Endothelial cell of umbilical vein (primary cell): ENCODE data around the gene MINDY4B. TPM values are rescaled to one million over a fixed set of nuclear protein-coding genes. Genes with fewer than 3 reads are reported as not detected.

Experiments
- BruUV-seq: library from RNA; stranded (reverse); fragments of 400-500 nt; replicated peaks from 2 replicates; lab custom pipeline; 2021; lab: Mats Ljungman, UMichigan
- CTCF ChIA-PET: fragments of 300-600, 350-600 bp; sonication (Branson Sonifier 250); formaldehyde crosslinking; loops from one replicate; lab custom pipeline; 2021; ENCODE audit warnings: antibody characterized with exemption, inconsistent platforms; lab: Charles Lee
- POLR2A ChIA-PET: fragments of 300-600, 350-600 bp; sonication (Branson Sonifier 250); formaldehyde crosslinking; loops from one replicate; lab custom pipeline; 2021; ENCODE audit warnings: antibody characterized with exemption, inconsistent platforms; lab: Charles Lee
- DNase-seq: peaks from one replicate; pipeline ENCODE4 v3.0.0-alpha.2; 2011; ENCODE audit warnings: low read depth, low spot score
- FAIRE-seq: peaks from 2 replicates; lab custom pipeline; 2011; peaks lifted over from hg19 to GRCh38; lab: Jason Lieb, UNC
- H2AFZ ChIP-seq: 2 replicates; pipeline ENCODE4 v1.6.0; 2012; ENCODE audit warnings: low read depth, low read length, control low read depth, inconsistent platforms
- H3K27ac ChIP-seq: 2 replicates; pipeline ENCODE4 v1.5.1; 2011; ENCODE audit warnings: low read depth, mild to moderate bottlenecking, control low read depth, low read length, moderate library complexity; ENCODE audit not compliant: insufficient read depth
- H3K27me3 ChIP-seq, 2 experiments: 2 replicates each; pipeline versions ENCODE4 v1.6.0 to v1.6.1; 2011; ENCODE audit warnings: low read length in 2 of 2, mixed read lengths in 1 of 2; ENCODE audit not compliant: control insufficient read depth in 2 of 2, insufficient read depth in 2 of 2
- H3K36me3 ChIP-seq, 2 experiments: 2 replicates in 1 of 2; 3 replicates in 1 of 2; pipeline ENCODE4 v1.5.1; 2011; ENCODE audit warnings: low read length in 2 of 2, mild to moderate bottlenecking in 1 of 2, moderate library complexity in 1 of 2; ENCODE audit not compliant: control insufficient read depth in 2 of 2, insufficient read depth in 2 of 2; ENCODE audit errors: extremely low read depth in 1 of 2
- H3K4me1 ChIP-seq: 3 replicates; pipeline ENCODE4 v1.5.1; 2011; ENCODE audit warnings: mild to moderate bottlenecking, low read length; ENCODE audit not compliant: control insufficient read depth, insufficient read depth; ENCODE audit errors: extremely low read depth
- H3K4me2 ChIP-seq: 2 replicates; pipeline ENCODE4 v1.6.1; 2011; ENCODE audit warnings: low read length, control low read depth, mixed read lengths; ENCODE audit not compliant: insufficient read depth
- H3K4me3 ChIP-seq, 3 experiments: fragments of 200-600 bp in 1 of 3; sonication (generic), shearing (Covaris generic) in 1 of 3; replicated peaks in 1 of 3; 2 replicates each; pipeline ENCODE4 v1.5.1; 2011 to 2016; ENCODE audit warnings: control low read depth in 3 of 3, low read length in 3 of 3, mild to moderate bottlenecking in 2 of 3, inconsistent platforms in 1 of 3, low read depth in 1 of 3, moderate library complexity in 1 of 3; ENCODE audit not compliant: insufficient read depth in 1 of 3
- H3K79me2 ChIP-seq: 2 replicates; pipeline ENCODE4 v1.6.0; 2012; ENCODE audit warnings: low read length, inconsistent platforms; ENCODE audit not compliant: control insufficient read depth, insufficient read depth
- H3K9ac ChIP-seq: replicated peaks from 2 replicates; pipeline ENCODE3; 2011; ENCODE audit warnings: low read length, control low read depth; ENCODE audit not compliant: insufficient read depth; ENCODE audit errors: extremely low read depth
- H3K9me1 ChIP-seq: replicated peaks from 3 replicates; pipeline ENCODE4 v1.6.0; 2011; ENCODE audit warnings: mild to moderate bottlenecking, low read length; ENCODE audit not compliant: control insufficient read depth, insufficient read depth; ENCODE audit errors: extremely low read depth
- H3K9me3 ChIP-seq: replicated peaks from 2 replicates; pipeline ENCODE4 v1.5.1; 2012; ENCODE audit warnings: low read length, inconsistent platforms; ENCODE audit not compliant: control insufficient read depth, insufficient read depth
- H4K20me1 ChIP-seq: replicated peaks from 2 replicates; pipeline ENCODE3; 2011; ENCODE audit warnings: mild to moderate bottlenecking, low read length; ENCODE audit not compliant: control insufficient read depth, insufficient read depth; ENCODE audit errors: extremely low read depth
- CTCF ChIP-seq, 2 donors: IDR thresholded peaks; 1 replicate in 1 of 2; 2 replicates in 1 of 2; pipeline ENCODE4 v1.5.1; 2011; ENCODE audit warnings: low read length in 2 of 2, mild to moderate bottlenecking in 2 of 2, moderate library complexity in 2 of 2, control low read depth in 1 of 2, inconsistent platforms in 1 of 2, low read depth in 1 of 2; ENCODE audit not compliant: insufficient read depth in 1 of 2; ENCODE audit errors: extremely low read depth in 1 of 2
- EZH2 ChIP-seq: IDR thresholded peaks from 2 replicates; pipeline ENCODE4 v1.6.1; 2012; ENCODE audit warnings: borderline replicate concordance, low read depth, mild to moderate bottlenecking, moderate library complexity, low read length, inconsistent platforms; ENCODE audit not compliant: severe bottlenecking
- FOS ChIP-seq: IDR thresholded peaks from 2 replicates; pipeline ENCODE4 v1.6.1; 2011; ENCODE audit warnings: mild to moderate bottlenecking, low read length, moderate library complexity, borderline replicate concordance; ENCODE audit not compliant: insufficient read depth
- GATA2 ChIP-seq: IDR thresholded peaks from 2 replicates; pipeline ENCODE4 v1.7.0; 2011; ENCODE audit warnings: low read depth, mild to moderate bottlenecking, moderate library complexity, mixed read lengths, low read length; ENCODE audit not compliant: insufficient read length, insufficient read depth
- JUN ChIP-seq: IDR thresholded peaks from 2 replicates; pipeline ENCODE4 v1.6.1; 2011; ENCODE audit warnings: borderline replicate concordance, low read depth; ENCODE audit not compliant: insufficient read length, insufficient read depth
- MYC ChIP-seq: IDR thresholded peaks from one replicate; pipeline ENCODE4 v1.6.1; 2011; ENCODE audit warnings: mild to moderate bottlenecking, low read depth, low read length
- POLR2A ChIP-seq: IDR thresholded peaks from 2 replicates; pipeline ENCODE4 v1.6.1; 2012; ENCODE audit warnings: low read depth, mild to moderate bottlenecking, control low read depth, low read length
- POLR2AphosphoS5 ChIP-seq: IDR thresholded peaks from 2 replicates; pipeline ENCODE4 v1.6.1; 2012; ENCODE audit warnings: low read depth, mild to moderate bottlenecking, control low read depth, low read length, moderate library complexity; ENCODE audit not compliant: insufficient read depth
- dilution Hi-C: fragments of 300-500 bp; cut with MboI; formaldehyde crosslinking; loops from one replicate; pipeline ENCODE4 v1.15.0; 2019; ENCODE audit warnings: low sequenced_read_pairs; ENCODE audit not compliant: extremely low pct_ligation_motif_present
- intact Hi-C: fragments of 100-400 bp; cut with micrococcal nuclease; formaldehyde crosslinking; loops from one replicate; pipeline ENCODE4 v1.10.0; 2022
- polyA plus RNA-seq, 4 experiments: library from polyadenylated mRNA; depleted of rRNA in 3 of 4; stranded (reverse) in 3 of 4; unstranded in 1 of 4; fragments of >200 nt; gene quantifications; 2 replicates each; pipeline versions ENCODE4 v1.2.1 to v1.2.3, GENCODE V29; 2011 to 2012; ENCODE audit warnings: missing spikeins in 1 of 4
- total RNA-seq: library from RNA; stranded (reverse); gene quantifications from 2 replicates; pipeline ENCODE4 v1.2.3, GENCODE V29; 2021
- TF ChIP-seq, protein P1 (sequence below): IDR thresholded peaks from 2 replicates; pipeline ENCODE4 v1.6.1; 2011; ENCODE audit not compliant: insufficient read depth, insufficient read length

Gene MINDY4B
- total and polyA plus RNA-seq, 2 donors (not counting 3 experiments of a cell fraction or from before 2014, with no cell fraction given) = not detected

DNA sequence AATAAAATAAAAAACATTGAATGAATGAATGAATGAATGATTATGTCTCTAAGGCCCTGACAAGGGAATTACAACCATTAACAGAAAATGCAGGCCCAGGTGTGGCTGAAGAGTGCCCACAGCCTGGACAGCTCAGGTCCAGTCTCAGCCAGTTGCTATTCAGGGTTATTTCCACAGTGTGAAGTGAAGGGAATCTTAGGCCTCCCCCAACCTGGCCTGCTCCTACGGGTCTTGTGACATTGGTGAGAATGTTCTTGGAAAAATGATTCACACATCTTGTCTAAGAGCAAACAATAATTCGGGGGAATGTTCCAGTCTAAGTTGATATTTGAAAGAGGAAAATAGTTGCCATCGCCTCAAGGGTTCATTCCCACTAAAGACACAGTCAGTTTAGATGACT is 37.0 kb downstream of the MINDY4B start:
- Histone ChIP-seq H3K9ac (no peak overlapping the region), H3K9me3 (no peaks in the 10 kb centered on the region), H2AFZ (no peak overlapping the region), H3K36me3 (no peaks in the 10 kb centered on the region), H3K4me3 (no peak overlapping the region), H3K4me1 (no peaks in the 10 kb centered on the region), H3K9me1 (no peaks in the 10 kb centered on the region), H3K79me2 (no peaks in the 10 kb centered on the region), H4K20me1 (no peaks in the 10 kb centered on the region), H3K4me2 (no peak overlapping the region), H3K27me3 (peaks cover 0 to 6% of the 10 kb centered on the region in 2 experiments), H3K27ac (no peak overlapping the region)
- intact Hi-C loops (loop anchor here (5.0 kb wide), 1 partner anchor 279 kb away; no protein-coding TSS in a partner anchor), dilution Hi-C loops (no loop called here)
- ChIA-PET CTCF (no interaction called here), POLR2A (no interaction called here)
- TF ChIP-seq EZH2 (no peak), POLR2A (no peak), POLR2AphosphoS5 (no peak), FOS (no peak), CTCF (IDR thresholded peaks at IDR 0.05; ENCODE audit: extremely low read depth in 1 of 2, insufficient read depth in 1 of 2, low read depth in 1 of 2, low read length in 2 of 2) (no peak), GATA2 (no peak), MYC (no peak), JUN (no peak)
- TF ChIP-seq, protein P1, sequence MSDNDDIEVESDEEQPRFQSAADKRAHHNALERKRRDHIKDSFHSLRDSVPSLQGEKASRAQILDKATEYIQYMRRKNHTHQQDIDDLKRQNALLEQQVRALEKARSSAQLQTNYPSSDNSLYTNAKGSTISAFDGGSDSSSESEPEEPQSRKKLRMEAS = no peak
- no TSS peak for BruUV-seq
- DNase-seq (no peak), FAIRE-seq (no peak)
